ENCODE data around the gene NDUFA13.
"Not testable (repeated sequence)": the region's sequence is repeated elsewhere in the genome, so short reads cannot be mapped to it uniquely, and the experiment has no call there.

NDUFA13 gene

GRCh38 chr19:19471682-19472081 lies 44.3 kb upstream of the NDUFA13 start:
- Histone ChIP-seq H3K4me3 (ENCODE audit: low read length) (no peak overlapping the region), H4K20me1 (ENCODE audit: insufficient read depth, low read length) (no peaks in the 10 kb centered on the region), H3K9me2 (replicated peaks; ENCODE audit: insufficient read depth, low read length) (no peaks in the 10 kb centered on the region), H3K79me2 (ENCODE audit: low read length) (peaks cover 66% of the 10 kb centered on the region), H3K9me3 (replicated peaks; ENCODE audit: insufficient read depth, low read length) (no peaks in the 10 kb centered on the region), H3K4me2 (ENCODE audit: low read depth, low read length) (no peak overlapping the region), H3K9ac (ENCODE audit: low read length) (no peak overlapping the region), H2AFZ (ENCODE audit: low read length) (no peak overlapping the region), H3K27ac (ENCODE audit: low read length) (no peak overlapping the region), H3K4me1 (ENCODE audit: low read length) (no peaks in the 10 kb centered on the region), H3F3A (ENCODE audit: insufficient read depth, low read length) (no peaks in the 10 kb centered on the region), H3K36me3 (replicated peaks; ENCODE audit: insufficient read depth, low read length) (peaks cover 9% of the 10 kb centered on the region; the same call in 1 of the 2 replicates), H3K27me3 (replicated peaks; ENCODE audit: insufficient read depth, low read length) (no peaks in the 10 kb centered on the region)
- DNase-seq: no peak
- TF ChIP-seq EZH2 (optimal IDR thresholded peaks at IDR 0.05; ENCODE audit: low read depth, low read length) (no peak), EZH2phosphoT487 (IDR thresholded peaks at IDR 0.05; ENCODE audit: low read length) (no peak), CTCF (IDR thresholded peaks at IDR 0.05; ENCODE audit: low read length) (no peak)

- not testable (repeated sequence) for H4K20me1 ChIP-seq (ENCODE audit: insufficient read depth, low read length); H3K4me1 ChIP-seq (ENCODE audit: low read length); H3K9ac ChIP-seq (ENCODE audit: low read length); H3K4me3 ChIP-seq (ENCODE audit: low read length); H3K36me3 ChIP-seq (replicated peaks; ENCODE audit: insufficient read depth, low read length); H3K9me3 ChIP-seq (replicated peaks; ENCODE audit: insufficient read depth, low read length); DNase-seq; H3F3A ChIP-seq (ENCODE audit: insufficient read depth, low read length); H3K27ac ChIP-seq (ENCODE audit: low read length); H3K27me3 ChIP-seq (replicated peaks; ENCODE audit: insufficient read depth, low read length); H2AFZ ChIP-seq (ENCODE audit: low read length); H3K9me2 ChIP-seq (replicated peaks; ENCODE audit: insufficient read depth, low read length); H3K4me2 ChIP-seq (ENCODE audit: low read depth, low read length)
- H3K79me2 ChIP-seq (ENCODE audit: low read length): peaks cover 68% of the 10 kb centered on the region
Measured at GRCh38 chr19:19472106-19472505, 43.9 kb upstream of the NDUFA13 start.

GRCh38 chr19:19475015-19475765 lies 40.8 kb upstream of the NDUFA13 start:
- Histone ChIP-seq H3K36me3 (replicated peaks; ENCODE audit: insufficient read depth, low read length) (no peaks in the 10 kb centered on the region), H3K9ac (ENCODE audit: low read length) (no peak overlapping the region), H4K20me1 (ENCODE audit: insufficient read depth, low read length) (peaks cover 9% of the 10 kb centered on the region; the same call in 1 of the 2 replicates), H3F3A (ENCODE audit: insufficient read depth, low read length) (no peaks in the 10 kb centered on the region), H3K27ac (ENCODE audit: low read length) (no peak overlapping the region), H3K4me1 (ENCODE audit: low read length) (no peaks in the 10 kb centered on the region), H3K27me3 (replicated peaks; ENCODE audit: insufficient read depth, low read length) (no peaks in the 10 kb centered on the region), H3K9me2 (replicated peaks; ENCODE audit: insufficient read depth, low read length) (no peaks in the 10 kb centered on the region), H3K4me2 (ENCODE audit: low read depth, low read length) (no peak overlapping the region), H3K79me2 (ENCODE audit: low read length) (peaks cover 85% of the 10 kb centered on the region), H3K9me3 (replicated peaks; ENCODE audit: insufficient read depth, low read length) (no peaks in the 10 kb centered on the region), H2AFZ (ENCODE audit: low read length) (no peak overlapping the region), H3K4me3 (ENCODE audit: low read length) (no peak overlapping the region)
- TF ChIP-seq EZH2phosphoT487 (IDR thresholded peaks at IDR 0.05; ENCODE audit: low read length) (no peak), CTCF (IDR thresholded peaks at IDR 0.05; ENCODE audit: low read length) (no peak), EZH2 (optimal IDR thresholded peaks at IDR 0.05; ENCODE audit: low read depth, low read length) (no peak)
- DNase-seq: no peak
